ENCODE data around the gene DEFB110.

The DEFB110 gene

GRCh38 chr6:50021894-50022293, at the start of gene DEFB110:
TSS of gene DEFB110 (minus strand) at chr6:50021994. CDS start at chr6:50021935, 59 bp downstream.
- no peak for DNase-seq (ENCODE audit: low read depth)

GRCh38 chr6:50070101-50070500, 48.3 kb upstream of the DEFB110 start:
- no peak for DNase-seq (ENCODE audit: low read depth)

DNA sequence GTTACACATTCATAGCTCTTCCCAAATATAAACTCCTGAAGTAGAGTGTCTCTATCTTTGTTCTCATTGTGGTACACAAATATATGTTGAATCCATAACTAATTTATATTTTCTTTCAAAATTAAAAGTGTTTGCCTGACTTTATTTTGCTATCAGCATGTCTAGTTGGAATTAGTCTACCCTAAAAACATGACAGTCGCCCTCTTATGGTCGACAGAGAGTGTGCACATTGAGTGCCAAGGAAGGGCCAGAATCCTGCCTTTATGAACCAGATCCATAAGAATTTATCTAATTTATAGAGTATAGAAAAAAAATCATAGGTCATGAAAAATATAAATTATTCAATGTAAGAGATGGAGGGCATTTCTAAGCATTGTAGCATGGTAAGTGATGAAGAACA, 40.3 kb upstream of the DEFB110 start:
- DNase-seq (ENCODE audit: low read depth), result no peak

- DNase-seq (ENCODE audit: low read depth), result no peak
These were observed 34.4 kb upstream of the DEFB110 start for GRCh38 chr6:50056242-50056641.

DNA sequence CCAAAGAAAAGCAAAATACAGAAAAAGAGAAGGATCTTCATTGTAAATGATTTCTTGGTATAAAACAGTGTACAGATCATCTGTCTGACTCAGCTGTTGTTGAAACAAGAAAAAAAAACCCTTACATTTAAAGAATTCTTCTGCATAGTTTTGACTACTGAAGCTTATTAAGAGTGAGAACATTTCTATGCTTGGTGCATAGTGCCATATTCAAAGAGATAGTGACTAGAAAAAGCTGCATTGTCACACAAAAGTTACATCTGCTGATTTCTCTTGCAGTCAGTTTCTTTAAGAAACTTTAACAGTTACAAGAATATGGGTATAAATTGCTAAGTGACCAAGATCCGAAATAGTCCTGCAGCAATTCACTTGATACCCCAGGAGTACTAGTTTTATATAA, 28.0 kb upstream of the DEFB110 start, which contains the start of gene DEFB112:
Gene DEFB112, minus strand, starts transcription at position 101 of the 400 bp plus-strand sequence. Its CDS starts 60 bp downstream, at position 41.
- no peak for DNase-seq (ENCODE audit: low read depth)

DNA sequence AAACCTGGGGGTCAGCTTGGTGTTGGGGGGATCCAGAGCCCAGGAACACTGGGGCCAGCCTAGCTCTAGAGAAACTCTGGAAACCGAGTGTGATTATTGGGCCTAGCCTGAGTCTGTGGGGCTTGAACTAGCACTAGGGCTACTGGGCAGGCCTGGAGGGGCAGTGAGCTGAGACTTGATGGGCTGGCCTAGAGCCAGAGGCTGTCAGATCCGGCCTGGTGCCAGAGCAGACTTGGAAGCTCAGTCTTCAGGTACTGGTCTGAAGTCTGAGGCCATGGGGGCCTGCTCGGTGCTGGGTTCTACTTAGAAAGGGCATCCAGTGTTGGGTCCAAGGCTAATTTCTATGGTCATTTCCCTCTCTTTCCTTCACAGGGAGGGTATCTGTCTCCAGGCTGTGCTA, 25.2 kb upstream of the DEFB110 start:
- DNase-seq (ENCODE audit: low read depth), result no peak

- DNase-seq (ENCODE audit: low read depth), result no peak
These were observed 9.2 kb upstream of the DEFB110 start for GRCh38 chr6:50030777-50031562.

GRCh38 chr6:50030350-50030749, 8.6 kb upstream of the DEFB110 start:
- DNase-seq (ENCODE audit: low read depth), result no peak

- no peak for DNase-seq (ENCODE audit: low read depth)
These were observed 3.5 kb upstream of the DEFB110 start for GRCh38 chr6:50025258-50025657.

GRCh38 chr6:50007819-50008218, 14.0 kb downstream of the DEFB110 start:
- no peak for DNase-seq (ENCODE audit: low read depth)

GRCh38 chr6:50003139-50003538, 18.7 kb downstream of the DEFB110 start:
- DNase-seq (ENCODE audit: low read depth), result no peak

GRCh38 chr6:49995278-49995677, 26.5 kb downstream of the DEFB110 start:
- DNase-seq (ENCODE audit: low read depth), result no peak

- no peak for DNase-seq (ENCODE audit: low read depth)
These were observed 32.9 kb downstream of the DEFB110 start for GRCh38 chr6:49988900-49989299.

GRCh38 chr6:49987749-49988148, 34.0 kb downstream of the DEFB110 start:
- no peak for DNase-seq (ENCODE audit: low read depth)

DNA sequence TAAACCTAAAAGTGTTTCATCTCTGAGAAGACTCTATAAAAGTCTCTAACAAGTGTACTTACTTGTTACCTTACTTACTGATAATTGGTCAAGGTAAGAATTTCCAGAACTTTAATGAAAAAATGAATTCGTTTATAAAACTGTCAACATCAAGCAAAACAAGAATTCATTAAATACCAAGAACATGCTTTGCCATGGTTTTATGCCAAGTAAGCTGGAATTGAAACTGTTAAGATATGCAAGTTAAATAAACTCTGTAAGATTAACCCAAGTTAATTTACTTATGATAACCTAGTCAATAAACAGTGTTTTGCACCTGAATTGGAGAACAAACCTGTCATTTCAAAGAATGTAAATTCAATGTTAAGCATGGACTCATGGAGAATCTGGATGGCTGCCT, 35.2 kb downstream of the DEFB110 start:
- DNase-seq (ENCODE audit: low read depth), result no peak

DNA sequence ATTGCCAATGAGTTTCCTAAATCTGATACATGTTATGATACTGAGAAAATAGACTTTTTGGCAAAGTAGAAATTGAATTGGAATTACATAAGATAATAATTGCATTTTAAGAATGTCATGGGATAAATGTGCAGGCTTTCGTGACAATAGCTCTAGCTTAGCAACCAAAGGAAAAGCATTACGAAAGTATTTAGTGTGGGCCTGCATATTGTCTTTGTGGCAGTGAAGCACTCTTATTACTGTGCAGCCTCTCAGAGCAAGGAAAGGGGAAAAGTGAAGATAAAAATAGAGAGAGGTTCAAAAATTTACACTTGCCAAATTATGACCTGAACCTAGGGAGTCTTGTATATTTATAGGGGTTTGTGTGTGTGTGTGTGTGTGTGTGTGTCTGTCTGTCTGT, 39.7 kb downstream of the DEFB110 start:
- no peak for DNase-seq (ENCODE audit: low read depth)

DNA sequence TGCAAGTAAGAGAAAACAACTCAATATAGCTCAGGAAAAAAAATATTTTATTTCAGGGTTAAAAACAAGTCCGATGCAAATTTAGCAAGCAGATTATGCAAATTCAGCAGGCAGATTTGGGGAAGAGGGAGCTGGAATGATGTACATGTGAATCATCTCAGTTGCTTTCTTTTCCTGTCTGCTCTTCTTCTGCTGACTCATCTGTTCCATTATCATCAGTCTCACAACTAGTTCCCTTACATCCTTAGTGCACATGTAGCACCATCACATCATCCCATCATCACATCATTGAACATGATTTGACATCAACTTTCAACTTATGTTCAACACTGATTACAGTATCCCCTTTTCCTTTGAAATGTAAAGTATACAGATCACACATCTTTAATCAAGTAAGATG, 40.9 kb downstream of the DEFB110 start:
- no peak for DNase-seq (ENCODE audit: low read depth)

- no peak for DNase-seq (ENCODE audit: low read depth)
These were observed 42.2 kb downstream of the DEFB110 start for GRCh38 chr6:49979584-49979983.

- DNase-seq (ENCODE audit: low read depth), result no peak
These were observed 43.2 kb downstream of the DEFB110 start for GRCh38 chr6:49978332-49979226.

DNA sequence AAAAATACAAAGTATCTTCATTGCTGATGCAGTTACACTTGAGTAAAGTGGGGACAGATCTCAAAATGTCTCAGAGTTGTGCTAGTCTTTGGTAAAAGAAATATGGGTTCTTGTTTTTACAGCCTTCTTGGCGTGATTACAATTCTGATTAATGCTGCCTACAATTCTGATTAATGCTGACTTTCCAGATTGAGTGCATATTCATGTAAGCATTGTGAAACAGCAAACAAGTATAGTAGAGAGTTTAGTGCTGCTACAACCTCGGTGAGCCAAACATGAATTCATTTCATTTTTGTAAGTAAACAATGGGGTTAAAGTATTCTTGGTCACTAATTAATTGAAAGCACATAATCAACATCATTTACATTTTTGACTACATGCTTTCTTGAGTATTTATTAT, 52.2 kb downstream of the DEFB110 start, which contains the start of gene DEFB113:
Gene DEFB113, minus strand, starts transcription at position 21 of the 400 bp plus-strand sequence. Its CDS starts 0 bp downstream, at position 21.
- no peak for DNase-seq (ENCODE audit: low read depth)
